ENCODE measurements around the gene VPS37D.

GRCh38 chr7:73702665-73703064 lies 35.0 kb downstream of the VPS37D start:
- TF ChIP-seq EZH2 (IDR thresholded peaks at IDR 0.05) (no peak), FOXP2 (optimal IDR thresholded peaks at IDR 0.05; ENCODE audit: control extremely low read depth, extremely low read length, insufficient read depth) (no peak)
